Neutrophil (primary cell): ENCODE results near the gene FAM186B.
"Not testable (repeated sequence)": the region's sequence is repeated elsewhere in the genome, so short reads cannot be mapped to it uniquely, and the experiment has no call there.

Experiments
- H3K27ac ChIP-seq: fragments of 200-600 bp; sonication (generic); 2 replicates; pipeline ENCODE4 v1.5.1; 2016; ENCODE audit warnings: mild to moderate bottlenecking, moderate library complexity
- H3K27me3 ChIP-seq: fragments of 200-600 bp; sonication (generic); 2 replicates; pipeline ENCODE4 v1.6.0; 2016; ENCODE audit warnings: mild to moderate bottlenecking
- H3K36me3 ChIP-seq: fragments of 200-600 bp; sonication (generic); 2 replicates; pipeline ENCODE4 v1.5.1; 2017
- H3K4me1 ChIP-seq, 2 experiments: fragments of 200-600 bp in 1 of 2; sonication (generic) in 1 of 2; 1 replicate in 1 of 2; 2 replicates in 1 of 2; pipeline versions ENCODE4 v1.5.1 to v1.6.1; 2013 to 2016; ENCODE audit warnings: low read depth in 1 of 2, low read length in 1 of 2, mild to moderate bottlenecking in 1 of 2, moderate library complexity in 1 of 2; ENCODE audit not compliant: control insufficient read depth in 1 of 2, insufficient read depth in 1 of 2
- H3K4me3 ChIP-seq, 2 experiments: fragments of 200-600 bp in 1 of 2; sonication (generic) in 1 of 2; 1 replicate in 1 of 2; 2 replicates in 1 of 2; pipeline ENCODE4 v1.5.1; 2013 to 2016; ENCODE audit warnings: low read depth in 1 of 2, low read length in 1 of 2, mild to moderate bottlenecking in 1 of 2, moderate library complexity in 1 of 2
- H3K9me3 ChIP-seq: fragments of 200-600 bp; sonication (generic); 2 replicates; pipeline ENCODE4 v1.5.1; 2016
- CTCF ChIP-seq: fragments of 200-600 bp; sonication (generic); IDR thresholded peaks from 2 replicates; pipeline ENCODE4 v1.5.1; 2016; ENCODE audit warnings: antibody characterized with exemption

FAM186B gene

GRCh38 chr12:49605539-49605938, at the start of gene FAM186B:
Gene FAM186B (minus strand): TSS chr12:49605639. CDS start chr12:49605477, 162 bp downstream.
- not testable (repeated sequence) for H3K36me3 ChIP-seq, H3K9me3 ChIP-seq, H3K4me1 ChIP-seq, H3K4me3 ChIP-seq, H3K27me3 ChIP-seq, H3K27ac ChIP-seq

- Histone ChIP-seq H3K4me1 (no peaks in the 10 kb centered on the region), H3K36me3 (peaks cover 62% of the 10 kb centered on the region), H3K27me3 (no peaks in the 10 kb centered on the region), H3K9me3 (no peaks in the 10 kb centered on the region), H3K4me3 (no peak overlapping the region), H3K27ac (no peak overlapping the region)
- TF ChIP-seq CTCF: no peak
These were observed 49.3 kb upstream of the FAM186B start for GRCh38 chr12:49654715-49655114.

- no peaks in the 10 kb centered on the region for H3K9me3 ChIP-seq
- no peak for TF ChIP-seq CTCF
These were observed 47.6 kb upstream of the FAM186B start for GRCh38 chr12:49652921-49653520.

GRCh38 chr12:49651855-49652254, 46.4 kb upstream of the FAM186B start:
- Histone ChIP-seq H3K4me1 (no peaks in the 10 kb centered on the region), H3K27me3 (no peaks in the 10 kb centered on the region), H3K9me3 (no peaks in the 10 kb centered on the region), H3K36me3 (peaks cover 77% of the 10 kb centered on the region), H3K27ac (no peak overlapping the region), H3K4me3 (no peak overlapping the region)
- no peak for TF ChIP-seq CTCF

More at GRCh38 chr12:49652921-49653520, 47.6 kb upstream of the FAM186B start:
- H3K27me3 ChIP-seq: no peaks in the 10 kb centered on the region
- peaks cover 76% of the 10 kb centered on the region for H3K36me3 ChIP-seq
- H3K27ac ChIP-seq: no peak overlapping the region
- no peaks in the 10 kb centered on the region for H3K4me1 ChIP-seq
- no peak overlapping the region for H3K4me3 ChIP-seq

- Histone ChIP-seq H3K9me3 (no peaks in the 10 kb centered on the region), H3K27me3 (no peaks in the 10 kb centered on the region), H3K27ac (no peak overlapping the region), H3K4me3 (no peak overlapping the region), H3K4me1 (peaks cover 0 to 2% of the 10 kb centered on the region in 2 experiments), H3K36me3 (peaks cover 77% of the 10 kb centered on the region)
- no peak for TF ChIP-seq CTCF
These were observed 44.5 kb upstream of the FAM186B start for GRCh38 chr12:49649892-49650291.

GRCh38 chr12:49649445-49649844, 44.0 kb upstream of the FAM186B start:
- H3K36me3 ChIP-seq: peaks cover 72% of the 10 kb centered on the region
- H3K9me3 ChIP-seq: no peaks in the 10 kb centered on the region
- peaks cover 4 to 6% of the 10 kb centered on the region in 2 experiments for H3K4me1 ChIP-seq
- no peak overlapping the region for H3K27ac ChIP-seq
- H3K27me3 ChIP-seq: no peaks in the 10 kb centered on the region
- H3K4me3 ChIP-seq: no peak overlapping the region
- no peak for TF ChIP-seq CTCF
